Measurements from ENCODE around the gene PLXNA1. TPM values are rescaled to one million over a fixed set of nuclear protein-coding genes. Genes with fewer than 3 reads are reported as not detected.

PLXNA1 gene
- polyA plus RNA-seq, 1 experiment = 57.2 TPM

DNA sequence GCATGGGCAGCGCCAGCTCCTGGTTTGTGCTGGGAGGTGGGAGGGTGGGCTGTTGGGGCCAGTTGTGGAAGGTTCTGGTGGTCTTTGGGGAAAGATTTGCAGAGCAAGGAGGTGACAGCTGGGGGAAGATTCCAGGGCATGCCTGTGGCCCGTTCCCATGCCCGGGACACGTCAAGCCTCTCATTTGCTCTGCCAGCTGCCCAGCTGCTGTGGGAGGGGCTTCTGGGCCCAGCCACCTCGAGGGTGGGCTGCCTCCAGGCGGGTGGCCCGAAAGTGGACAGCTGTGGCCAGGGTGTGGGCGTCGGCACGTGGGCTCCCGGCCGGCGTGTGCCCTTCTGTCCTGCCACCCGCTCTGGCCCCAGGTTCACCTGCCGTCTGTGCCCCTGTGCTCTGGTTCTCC, 17.2 kb downstream of the PLXNA1 start:
- Histone ChIP-seq H3K4me3 (ENCODE audit: low read depth, low read length) (no peak overlapping the region), H3K36me3 (ENCODE audit: control insufficient read depth, insufficient read depth, low read length) (peaks cover 7% of the 10 kb centered on the region), H3K27me3 (ENCODE audit: control insufficient read depth, insufficient read depth, low read length) (no peaks in the 10 kb centered on the region)
- CTCF ChIA-PET = interaction anchor here (0.6 to 3.1 kb wide), 4 partner anchors 16 to 545 kb away, joined by 3 to 22 read pairs (median 3); partner anchors contain the start of gene PLXNA1
- no peak for DNase-seq (ENCODE audit: low read depth)
- TF ChIP-seq CTCF (IDR thresholded peaks at IDR 0.05; ENCODE audit: insufficient read depth, low read depth, low read length) = no peak
- POLR2A ChIA-PET = no interaction called here

DNA sequence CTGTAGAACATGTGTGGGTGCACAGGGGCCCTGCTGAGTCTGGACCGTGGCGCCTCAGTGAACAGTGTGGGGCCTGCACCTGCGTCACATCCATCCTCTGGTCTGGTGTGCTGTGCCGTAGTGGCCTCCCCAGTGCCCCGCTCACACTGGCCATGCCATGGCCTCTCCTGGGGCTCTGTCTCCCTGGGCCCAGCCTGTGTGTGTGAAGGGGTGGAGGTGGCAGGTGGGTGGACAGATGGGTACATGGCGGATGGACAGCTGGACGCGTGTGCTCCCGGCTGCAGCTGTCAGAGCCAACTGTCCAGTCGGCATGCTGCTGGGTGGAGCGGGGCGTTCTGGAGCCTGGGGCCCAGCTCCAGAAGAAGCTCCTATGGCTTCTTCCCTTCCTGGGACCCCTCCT, 17.8 kb downstream of the PLXNA1 start:
- no peak for DNase-seq (ENCODE audit: low read depth)
- ChIA-PET POLR2A (no interaction called here), CTCF (interaction anchor here (0.6 to 3.1 kb wide), 5 partner anchors 12 to 544 kb away, joined by 3 to 22 read pairs (median 3); partner anchors contain the start of gene PLXNA1)
- Histone ChIP-seq H3K4me3 (ENCODE audit: low read depth, low read length) (no peak overlapping the region), H3K36me3 (ENCODE audit: control insufficient read depth, insufficient read depth, low read length) (peaks cover 9% of the 10 kb centered on the region), H3K27me3 (ENCODE audit: control insufficient read depth, insufficient read depth, low read length) (no peaks in the 10 kb centered on the region)
- no peak for TF ChIP-seq CTCF (IDR thresholded peaks at IDR 0.05; ENCODE audit: insufficient read depth, low read depth, low read length)

- TF ChIP-seq CTCF (IDR thresholded peaks at IDR 0.05; ENCODE audit: insufficient read depth, low read depth, low read length) = no peak
- POLR2A ChIA-PET = no interaction called here
- no peak for DNase-seq (ENCODE audit: low read depth)
- Histone ChIP-seq H3K4me3 (ENCODE audit: low read depth, low read length) (peak overlapping the region; percentile 13; the same call in 1 of the 2 replicates), H3K27me3 (ENCODE audit: control insufficient read depth, insufficient read depth, low read length) (no peaks in the 10 kb centered on the region), H3K36me3 (ENCODE audit: control insufficient read depth, insufficient read depth, low read length) (peaks cover 13% of the 10 kb centered on the region)
- CTCF ChIA-PET = interaction anchor here (0.7 to 3.1 kb wide), 10 partner anchors 8 to 318 kb away, joined by 3 to 22 read pairs (median 4); partner anchors contain the start of gene PLXNA1
Observed at GRCh38 chr3:127001486-127002194, 18.7 kb downstream of the PLXNA1 start.

GRCh38 chr3:127002195-127003174, 19.6 kb downstream of the PLXNA1 start:
- peak overlapping the region; percentile 9; the same call in 1 of the 2 replicates for H3K4me3 ChIP-seq (ENCODE audit: low read depth, low read length)
- ChIA-PET POLR2A (no interaction called here), CTCF (interaction anchor here (0.6 to 3.1 kb wide), 13 partner anchors 9 to 1185 kb away, joined by 3 to 22 read pairs (median 4); partner anchors contain the start of gene PLXNA1)
- no peaks in the 10 kb centered on the region for H3K27me3 ChIP-seq (ENCODE audit: control insufficient read depth, insufficient read depth, low read length)
- TF ChIP-seq CTCF (IDR thresholded peaks at IDR 0.05; ENCODE audit: insufficient read depth, low read depth, low read length) = peak; percentile 72
- peaks cover 13% of the 10 kb centered on the region for H3K36me3 ChIP-seq (ENCODE audit: control insufficient read depth, insufficient read depth, low read length)
- DNase-seq (ENCODE audit: low read depth) = peak; percentile 68

- no peak overlapping the region for H3K4me3 ChIP-seq (ENCODE audit: low read depth, low read length)
- peaks cover 17% of the 10 kb centered on the region for H3K36me3 ChIP-seq (ENCODE audit: control insufficient read depth, insufficient read depth, low read length)
- DNase-seq (ENCODE audit: low read depth) = no peak
- CTCF ChIA-PET = interaction anchor here (0.7 to 3.1 kb wide), 7 partner anchors 8 to 320 kb away, joined by 3 to 22 read pairs (median 7); partner anchors contain the start of gene PLXNA1
- no peaks in the 10 kb centered on the region for H3K27me3 ChIP-seq (ENCODE audit: control insufficient read depth, insufficient read depth, low read length)
- POLR2A ChIA-PET = no interaction called here
- no peak for TF ChIP-seq CTCF (IDR thresholded peaks at IDR 0.05; ENCODE audit: insufficient read depth, low read depth, low read length)
Observed at GRCh38 chr3:127003175-127003555, 20.2 kb downstream of the PLXNA1 start.
